OCI-LY3 (cell line): Measurements from ENCODE around the gene PYM1.

Experiments
- H2AFZ ChIP-seq: fragments of 200-600, 300-600 bp; shearing (Covaris generic); 2 replicates; pipeline ENCODE4 v1.6.0; 2014; ENCODE audit warnings: antibody characterized with exemption, low read depth, low read length
- H3K27ac ChIP-seq: fragments of 200-600, 300-600 bp; sonication (generic); 2 replicates; pipeline ENCODE4 v1.5.1; 2014; ENCODE audit warnings: mild to moderate bottlenecking, low read length, moderate library complexity, mixed read lengths
- H3K27me3 ChIP-seq: fragments of 200-600, 300-600 bp; sonication (generic); 2 replicates; pipeline ENCODE4 v1.6.1; 2014; ENCODE audit warnings: low read depth, low read length, mixed read lengths
- H3K36me3 ChIP-seq: fragments of 200-600, 300-600 bp; sonication (generic); replicated peaks from 2 replicates; pipeline ENCODE3; 2014; ENCODE audit warnings: low read depth, low read length, mixed read lengths
- H3K4me1 ChIP-seq: fragments of 300-600, 200-600 bp; sonication (generic); 2 replicates; pipeline ENCODE4 v1.6.1; 2014; ENCODE audit warnings: low read length, mixed read lengths
- H3K4me2 ChIP-seq: fragments of 200-600, 300-600 bp; sonication (generic); 2 replicates; pipeline ENCODE4 v1.6.1; 2014; ENCODE audit warnings: low read length, mixed read lengths
- H3K4me3 ChIP-seq: fragments of 300-600, 200-600 bp; sonication (generic); 2 replicates; pipeline ENCODE4 v1.5.1; 2014; ENCODE audit warnings: antibody characterized with exemption, mild to moderate bottlenecking, low read length, moderate library complexity
- H3K79me2 ChIP-seq: fragments of 300-600, 200-600 bp; shearing (Covaris generic); 2 replicates; pipeline ENCODE4 v1.6.1; 2014; ENCODE audit warnings: mild to moderate bottlenecking, low read length, mixed read lengths
- H3K9ac ChIP-seq: fragments of 300-600, 200-600 bp; shearing (Covaris generic); 2 replicates; pipeline ENCODE4 v1.6.0; 2014; ENCODE audit warnings: mild to moderate bottlenecking, low read length, moderate library complexity
- H3K9me3 ChIP-seq: fragments of 200-600, 300-600 bp; shearing (Covaris generic); 2 replicates; pipeline ENCODE4 v1.6.1; 2014; ENCODE audit warnings: low read length, mixed read lengths; ENCODE audit not compliant: insufficient read depth
- H4K20me1 ChIP-seq: fragments of 200-600, 300-600 bp; sonication (generic); 2 replicates; pipeline ENCODE4 v1.6.1; 2016; ENCODE audit warnings: low read length, mixed read lengths; ENCODE audit not compliant: insufficient read depth
- EZH2phosphoT487 ChIP-seq: fragments of 200-600 bp; shearing (Covaris generic); IDR thresholded peaks from 2 replicates; pipeline ENCODE4 v1.6.1; 2018; ENCODE audit warnings: antibody characterized with exemption, mixed run types, low read depth
- TF ChIP-seq, protein P1 (sequence below): fragments of 200-600, 300-600 bp; sonication (generic); IDR thresholded peaks from 2 replicates; pipeline ENCODE4 v1.5.1; 2014; ENCODE audit warnings: antibody characterized with exemption, low read length, low read depth

PYM1 gene

DNA sequence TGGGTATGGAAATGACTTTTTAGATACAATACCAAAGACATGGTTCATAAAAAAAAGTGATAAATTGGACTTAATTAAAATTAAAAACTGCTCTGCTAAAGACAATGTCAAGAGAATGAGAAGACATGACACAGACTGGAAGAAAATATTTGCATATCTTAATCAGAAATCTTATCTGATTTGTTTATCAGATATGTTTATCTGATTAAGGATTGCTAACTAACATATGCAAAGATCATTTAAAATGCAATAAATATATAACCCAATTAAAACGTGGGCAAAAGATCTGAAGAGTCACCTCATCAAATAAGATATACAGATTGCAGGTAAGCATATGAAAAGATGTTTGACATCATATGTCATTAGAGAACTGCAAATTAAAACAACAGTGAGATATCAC is 75.0 kb downstream of the PYM1 start:
- H2AFZ ChIP-seq = no peak overlapping the region
- peaks cover 25% of the 10 kb centered on the region for H3K27me3 ChIP-seq
- H3K9me3 ChIP-seq = no peaks in the 10 kb centered on the region
- H3K4me1 ChIP-seq = no peaks in the 10 kb centered on the region
- no peaks in the 10 kb centered on the region for H3K36me3 ChIP-seq
- no peak overlapping the region for H3K9ac ChIP-seq
- H3K4me2 ChIP-seq = no peak overlapping the region
- TF ChIP-seq EZH2phosphoT487 = no peak
- TF ChIP-seq, protein P1, sequence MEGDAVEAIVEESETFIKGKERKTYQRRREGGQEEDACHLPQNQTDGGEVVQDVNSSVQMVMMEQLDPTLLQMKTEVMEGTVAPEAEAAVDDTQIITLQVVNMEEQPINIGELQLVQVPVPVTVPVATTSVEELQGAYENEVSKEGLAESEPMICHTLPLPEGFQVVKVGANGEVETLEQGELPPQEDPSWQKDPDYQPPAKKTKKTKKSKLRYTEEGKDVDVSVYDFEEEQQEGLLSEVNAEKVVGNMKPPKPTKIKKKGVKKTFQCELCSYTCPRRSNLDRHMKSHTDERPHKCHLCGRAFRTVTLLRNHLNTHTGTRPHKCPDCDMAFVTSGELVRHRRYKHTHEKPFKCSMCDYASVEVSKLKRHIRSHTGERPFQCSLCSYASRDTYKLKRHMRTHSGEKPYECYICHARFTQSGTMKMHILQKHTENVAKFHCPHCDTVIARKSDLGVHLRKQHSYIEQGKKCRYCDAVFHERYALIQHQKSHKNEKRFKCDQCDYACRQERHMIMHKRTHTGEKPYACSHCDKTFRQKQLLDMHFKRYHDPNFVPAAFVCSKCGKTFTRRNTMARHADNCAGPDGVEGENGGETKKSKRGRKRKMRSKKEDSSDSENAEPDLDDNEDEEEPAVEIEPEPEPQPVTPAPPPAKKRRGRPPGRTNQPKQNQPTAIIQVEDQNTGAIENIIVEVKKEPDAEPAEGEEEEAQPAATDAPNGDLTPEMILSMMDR = no peak
- no peak overlapping the region for H3K4me3 ChIP-seq
- H4K20me1 ChIP-seq = no peaks in the 10 kb centered on the region
- H3K27ac ChIP-seq = no peak overlapping the region
- H3K79me2 ChIP-seq = no peaks in the 10 kb centered on the region
